Measurements from ENCODE around the gene RAB43. TPM values are rescaled to one million over a fixed set of nuclear protein-coding genes. Genes with fewer than 3 reads are reported as not detected.

The RAB43 gene
- total RNA-seq, 1 experiment from 2014 or later: 13.5 TPM

- no peak for ATAC-seq
- no peak overlapping the region for H3K9ac ChIP-seq (ENCODE audit: low read length)
- no peak for TF ChIP-seq ELF1 (IDR thresholded peaks at IDR 0.05; ENCODE audit: borderline replicate concordance, low read depth)
- TF ChIP-seq SRF (IDR thresholded peaks at IDR 0.05; ENCODE audit: low read depth): no peak
- TF ChIP-seq SIN3A (IDR thresholded peaks at IDR 0.05; ENCODE audit: low read depth): no peak
- TF ChIP-seq, protein P1, sequence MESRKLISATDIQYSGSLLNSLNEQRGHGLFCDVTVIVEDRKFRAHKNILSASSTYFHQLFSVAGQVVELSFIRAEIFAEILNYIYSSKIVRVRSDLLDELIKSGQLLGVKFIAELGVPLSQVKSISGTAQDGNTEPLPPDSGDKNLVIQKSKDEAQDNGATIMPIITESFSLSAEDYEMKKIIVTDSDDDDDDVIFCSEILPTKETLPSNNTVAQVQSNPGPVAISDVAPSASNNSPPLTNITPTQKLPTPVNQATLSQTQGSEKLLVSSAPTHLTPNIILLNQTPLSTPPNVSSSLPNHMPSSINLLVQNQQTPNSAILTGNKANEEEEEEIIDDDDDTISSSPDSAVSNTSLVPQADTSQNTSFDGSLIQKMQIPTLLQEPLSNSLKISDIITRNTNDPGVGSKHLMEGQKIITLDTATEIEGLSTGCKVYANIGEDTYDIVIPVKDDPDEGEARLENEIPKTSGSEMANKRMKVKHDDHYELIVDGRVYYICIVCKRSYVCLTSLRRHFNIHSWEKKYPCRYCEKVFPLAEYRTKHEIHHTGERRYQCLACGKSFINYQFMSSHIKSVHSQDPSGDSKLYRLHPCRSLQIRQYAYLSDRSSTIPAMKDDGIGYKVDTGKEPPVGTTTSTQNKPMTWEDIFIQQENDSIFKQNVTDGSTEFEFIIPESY (IDR thresholded peaks at IDR 0.05; ENCODE audit: extremely low read depth, insufficient replicate concordance, low read length): no peak
- TF ChIP-seq, protein P2, sequence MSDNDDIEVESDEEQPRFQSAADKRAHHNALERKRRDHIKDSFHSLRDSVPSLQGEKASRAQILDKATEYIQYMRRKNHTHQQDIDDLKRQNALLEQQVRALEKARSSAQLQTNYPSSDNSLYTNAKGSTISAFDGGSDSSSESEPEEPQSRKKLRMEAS (IDR thresholded peaks at IDR 0.05): no peak
- TF ChIP-seq ZFX (IDR thresholded peaks at IDR 0.05): no peak
- no peak for TF ChIP-seq SP1 (IDR thresholded peaks at IDR 0.05; ENCODE audit: low read depth)
- no peak for TF ChIP-seq ZNF274 (IDR thresholded peaks at IDR 0.05; ENCODE audit: low read depth, low read length)
- no peak for TF ChIP-seq TCF7L2 (IDR thresholded peaks at IDR 0.05; ENCODE audit: borderline replicate concordance, extremely low read depth, insufficient read depth, insufficient read length)
- TF ChIP-seq REST (IDR thresholded peaks at IDR 0.05; ENCODE audit: low read depth): no peak
- no peak for TF ChIP-seq CEBPB (IDR thresholded peaks at IDR 0.05; ENCODE audit: low read depth)
- TF ChIP-seq CBX3 (IDR thresholded peaks at IDR 0.05; ENCODE audit: low read depth): no peak
- TF ChIP-seq POLR2A (IDR thresholded peaks at IDR 0.05; ENCODE audit: borderline replicate concordance, extremely low read depth, insufficient read depth, insufficient read length): no peak
- TF ChIP-seq YY1 (IDR thresholded peaks at IDR 0.05; ENCODE audit: extremely low read depth, insufficient replicate concordance, low read depth, low read length): no peak
- no peak for TF ChIP-seq ATF3 (IDR thresholded peaks at IDR 0.05)
- TF ChIP-seq EGR1 (IDR thresholded peaks at IDR 0.05; ENCODE audit: low read depth): no peak
- no peak for TF ChIP-seq JUND (IDR thresholded peaks at IDR 0.05)
- no peak for TF ChIP-seq RAD21 (IDR thresholded peaks at IDR 0.05; ENCODE audit: low read depth)
- no peak for TF ChIP-seq EZH2 (IDR thresholded peaks at IDR 0.05)
- TF ChIP-seq EZH2phosphoT487 (IDR thresholded peaks at IDR 0.05; ENCODE audit: borderline replicate concordance): no peak
- H2AFZ ChIP-seq (ENCODE audit: low read depth, low read length, poor library complexity, severe bottlenecking): no peak overlapping the region
- DNase-seq (ENCODE audit: low read depth, low spot score): no peak
- POLR2A ChIA-PET: no interaction called here
- H3K79me2 ChIP-seq (ENCODE audit: insufficient read depth, low read length): no peaks in the 10 kb centered on the region
- peaks cover 0 to 18% of the 10 kb centered on the region in 2 experiments; a peak in 3 of 4 replicates for H3K4me1 ChIP-seq (ENCODE audit: control insufficient read depth in 1 of 2, insufficient read depth in 2 of 2, low read length in 2 of 2)
- RAD21 ChIA-PET (ENCODE audit: low non-redundant PET in 1 of 2, low total read pairs in 2 of 2, uncharacterized antibody in 2 of 2, unreplicated experiment in 2 of 2): interaction anchor here in 1 of 2 experiments (0.6 kb wide), 1 partner anchor 198 kb away, joined by 4 read pairs; the partner anchor contains the start of gene COPG1
- BruUV-seq (replicated peaks): no TSS peak
- H3K36me3 ChIP-seq (ENCODE audit: control insufficient read depth in 1 of 2, insufficient read depth in 2 of 2, low read length in 2 of 2): no peaks in the 10 kb centered on the region
- H3K27me3 ChIP-seq (ENCODE audit: insufficient read depth, low read length): no peaks in the 10 kb centered on the region
- intact Hi-C loops (cut with micrococcal nuclease): no loop called here
- H4K20me1 ChIP-seq (ENCODE audit: insufficient read depth): no peaks in the 10 kb centered on the region
- no peaks in the 10 kb centered on the region for H3K9me2 ChIP-seq (ENCODE audit: insufficient read depth)
- no peak overlapping the region for H3K27ac ChIP-seq (ENCODE audit: low read depth, low read length)
- no peak overlapping the region for H3K4me2 ChIP-seq (ENCODE audit: low read length)
- H3K9me3 ChIP-seq (ENCODE audit: control insufficient read depth in 1 of 2, insufficient read depth in 1 of 2, low read depth in 1 of 2, low read length in 2 of 2): no peaks in the 10 kb centered on the region
- CTCF ChIA-PET: no interaction called here
- no peak overlapping the region for H3K4me3 ChIP-seq (replicated peaks in 1 of 2; ENCODE audit: low read depth in 1 of 2, low read length in 2 of 2)
Measured at GRCh38 chr3:129050556-129051295, 70.9 kb downstream of the RAB43 start.
